ENCODE results near the gene MYO9B.

- TF ChIP-seq POLR2A (IDR thresholded peaks at IDR 0.05) (no peak), CTCF (IDR thresholded peaks at IDR 0.05 in 8 of 11, conservative IDR thresholded peaks at IDR 0.05 in 3 of 11) (peak; percentile 22 to 60 (median 45))
Measured at GRCh38 chr19:17135001-17135853, 59.6 kb downstream of the MYO9B start.

Measured in spleen (tissue), 7 donors.